ENCODE data around the gene CBLB. TPM values are rescaled to one million over a fixed set of nuclear protein-coding genes. Genes with fewer than 3 reads are reported as not detected.

Gene CBLB
- total and polyA plus RNA-seq, 2 experiments from 2014 or later = 20.5 to 47.7 TPM

DNA sequence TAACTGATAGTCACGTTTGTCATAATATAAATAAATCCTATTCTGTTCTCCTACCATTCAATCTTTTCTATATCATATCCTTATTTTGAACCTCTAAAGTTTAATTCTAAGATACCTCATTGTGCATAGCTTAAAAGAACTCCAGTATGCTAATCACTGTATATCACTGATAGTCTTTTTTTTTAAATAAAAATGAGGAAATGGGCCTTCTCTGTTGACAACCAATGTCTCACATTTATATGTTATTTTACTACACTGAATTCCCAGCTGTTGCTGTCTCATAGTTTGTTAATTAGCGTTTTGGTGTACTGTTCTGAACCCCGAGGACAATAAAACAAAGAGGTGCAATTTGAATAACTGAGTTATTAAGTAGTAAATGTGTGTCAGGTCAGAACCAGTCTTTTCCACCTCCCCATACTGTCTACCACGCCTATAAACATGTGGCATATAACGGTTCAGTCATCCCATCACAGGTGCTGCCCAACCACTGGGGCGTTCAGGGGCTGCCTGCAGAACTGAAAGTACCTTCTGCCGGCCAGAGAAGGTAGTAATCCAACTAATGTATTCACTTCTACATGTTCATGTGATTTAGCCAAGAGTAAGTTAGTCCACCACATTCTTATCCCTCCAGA lies 14.9 kb downstream of the CBLB start:
- H3K4me3 Mint-ChIP-seq = no peak overlapping the region
- no peak overlapping the region for H3K27ac Mint-ChIP-seq
- Histone ChIP-seq H3K27me3 (ENCODE audit: insufficient read depth) (no peaks in the 10 kb centered on the region), H3K4me1 (ENCODE audit: insufficient read depth) (no peaks in the 10 kb centered on the region), H4K20me1 (replicated peaks; ENCODE audit: insufficient read depth) (peaks cover 8% of the 10 kb centered on the region; the same call in 1 of the 2 replicates), H3K27ac (ENCODE audit: low read depth) (no peak overlapping the region), H2AFZ (no peak overlapping the region), H3K4me3 (no peak overlapping the region), H3F3A (replicated peaks; ENCODE audit: low read depth) (no peaks in the 10 kb centered on the region), H3K36me3 (ENCODE audit: insufficient read depth) (no peaks in the 10 kb centered on the region), H3K4me2 (no peak overlapping the region), H3K9me2 (ENCODE audit: insufficient read depth) (no peaks in the 10 kb centered on the region), H3K79me2 (replicated peaks; ENCODE audit: insufficient read depth) (peaks cover 47% of the 10 kb centered on the region)
- peaks cover 20% of the 10 kb centered on the region; the same call in 2 of the 3 replicates for H3K36me3 Mint-ChIP-seq (ENCODE audit: low read depth)
- peaks cover 3% of the 10 kb centered on the region; the same call in 2 of the 3 replicates for H3K4me1 Mint-ChIP-seq
- ATAC-seq = no peak
- TF ChIP-seq NANOG (IDR thresholded peaks at IDR 0.05; ENCODE audit: borderline replicate concordance) = no peak
- TF ChIP-seq, protein P1, sequence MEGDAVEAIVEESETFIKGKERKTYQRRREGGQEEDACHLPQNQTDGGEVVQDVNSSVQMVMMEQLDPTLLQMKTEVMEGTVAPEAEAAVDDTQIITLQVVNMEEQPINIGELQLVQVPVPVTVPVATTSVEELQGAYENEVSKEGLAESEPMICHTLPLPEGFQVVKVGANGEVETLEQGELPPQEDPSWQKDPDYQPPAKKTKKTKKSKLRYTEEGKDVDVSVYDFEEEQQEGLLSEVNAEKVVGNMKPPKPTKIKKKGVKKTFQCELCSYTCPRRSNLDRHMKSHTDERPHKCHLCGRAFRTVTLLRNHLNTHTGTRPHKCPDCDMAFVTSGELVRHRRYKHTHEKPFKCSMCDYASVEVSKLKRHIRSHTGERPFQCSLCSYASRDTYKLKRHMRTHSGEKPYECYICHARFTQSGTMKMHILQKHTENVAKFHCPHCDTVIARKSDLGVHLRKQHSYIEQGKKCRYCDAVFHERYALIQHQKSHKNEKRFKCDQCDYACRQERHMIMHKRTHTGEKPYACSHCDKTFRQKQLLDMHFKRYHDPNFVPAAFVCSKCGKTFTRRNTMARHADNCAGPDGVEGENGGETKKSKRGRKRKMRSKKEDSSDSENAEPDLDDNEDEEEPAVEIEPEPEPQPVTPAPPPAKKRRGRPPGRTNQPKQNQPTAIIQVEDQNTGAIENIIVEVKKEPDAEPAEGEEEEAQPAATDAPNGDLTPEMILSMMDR (conservative IDR thresholded peaks at IDR 0.05; ENCODE audit: low read depth in 2 of 2) = no peak
- TF ChIP-seq CREB1 (CRISPR knock-in tag; IDR thresholded peaks at IDR 0.05; ENCODE audit: low read depth) = no peak
- no peak for TF ChIP-seq ETS1 (IDR thresholded peaks at IDR 0.05)
- TF ChIP-seq ZNF331 (CRISPR knock-in tag; IDR thresholded peaks at IDR 0.05; ENCODE audit: low read depth) = no peak
- no peak for TF ChIP-seq EZH2phosphoT487 (IDR thresholded peaks at IDR 0.05; ENCODE audit: unreplicated experiment)
- no peak for TF ChIP-seq POLR2AphosphoS5 (IDR thresholded peaks at IDR 0.05; ENCODE audit: low read depth)
- TF ChIP-seq, protein P2, sequence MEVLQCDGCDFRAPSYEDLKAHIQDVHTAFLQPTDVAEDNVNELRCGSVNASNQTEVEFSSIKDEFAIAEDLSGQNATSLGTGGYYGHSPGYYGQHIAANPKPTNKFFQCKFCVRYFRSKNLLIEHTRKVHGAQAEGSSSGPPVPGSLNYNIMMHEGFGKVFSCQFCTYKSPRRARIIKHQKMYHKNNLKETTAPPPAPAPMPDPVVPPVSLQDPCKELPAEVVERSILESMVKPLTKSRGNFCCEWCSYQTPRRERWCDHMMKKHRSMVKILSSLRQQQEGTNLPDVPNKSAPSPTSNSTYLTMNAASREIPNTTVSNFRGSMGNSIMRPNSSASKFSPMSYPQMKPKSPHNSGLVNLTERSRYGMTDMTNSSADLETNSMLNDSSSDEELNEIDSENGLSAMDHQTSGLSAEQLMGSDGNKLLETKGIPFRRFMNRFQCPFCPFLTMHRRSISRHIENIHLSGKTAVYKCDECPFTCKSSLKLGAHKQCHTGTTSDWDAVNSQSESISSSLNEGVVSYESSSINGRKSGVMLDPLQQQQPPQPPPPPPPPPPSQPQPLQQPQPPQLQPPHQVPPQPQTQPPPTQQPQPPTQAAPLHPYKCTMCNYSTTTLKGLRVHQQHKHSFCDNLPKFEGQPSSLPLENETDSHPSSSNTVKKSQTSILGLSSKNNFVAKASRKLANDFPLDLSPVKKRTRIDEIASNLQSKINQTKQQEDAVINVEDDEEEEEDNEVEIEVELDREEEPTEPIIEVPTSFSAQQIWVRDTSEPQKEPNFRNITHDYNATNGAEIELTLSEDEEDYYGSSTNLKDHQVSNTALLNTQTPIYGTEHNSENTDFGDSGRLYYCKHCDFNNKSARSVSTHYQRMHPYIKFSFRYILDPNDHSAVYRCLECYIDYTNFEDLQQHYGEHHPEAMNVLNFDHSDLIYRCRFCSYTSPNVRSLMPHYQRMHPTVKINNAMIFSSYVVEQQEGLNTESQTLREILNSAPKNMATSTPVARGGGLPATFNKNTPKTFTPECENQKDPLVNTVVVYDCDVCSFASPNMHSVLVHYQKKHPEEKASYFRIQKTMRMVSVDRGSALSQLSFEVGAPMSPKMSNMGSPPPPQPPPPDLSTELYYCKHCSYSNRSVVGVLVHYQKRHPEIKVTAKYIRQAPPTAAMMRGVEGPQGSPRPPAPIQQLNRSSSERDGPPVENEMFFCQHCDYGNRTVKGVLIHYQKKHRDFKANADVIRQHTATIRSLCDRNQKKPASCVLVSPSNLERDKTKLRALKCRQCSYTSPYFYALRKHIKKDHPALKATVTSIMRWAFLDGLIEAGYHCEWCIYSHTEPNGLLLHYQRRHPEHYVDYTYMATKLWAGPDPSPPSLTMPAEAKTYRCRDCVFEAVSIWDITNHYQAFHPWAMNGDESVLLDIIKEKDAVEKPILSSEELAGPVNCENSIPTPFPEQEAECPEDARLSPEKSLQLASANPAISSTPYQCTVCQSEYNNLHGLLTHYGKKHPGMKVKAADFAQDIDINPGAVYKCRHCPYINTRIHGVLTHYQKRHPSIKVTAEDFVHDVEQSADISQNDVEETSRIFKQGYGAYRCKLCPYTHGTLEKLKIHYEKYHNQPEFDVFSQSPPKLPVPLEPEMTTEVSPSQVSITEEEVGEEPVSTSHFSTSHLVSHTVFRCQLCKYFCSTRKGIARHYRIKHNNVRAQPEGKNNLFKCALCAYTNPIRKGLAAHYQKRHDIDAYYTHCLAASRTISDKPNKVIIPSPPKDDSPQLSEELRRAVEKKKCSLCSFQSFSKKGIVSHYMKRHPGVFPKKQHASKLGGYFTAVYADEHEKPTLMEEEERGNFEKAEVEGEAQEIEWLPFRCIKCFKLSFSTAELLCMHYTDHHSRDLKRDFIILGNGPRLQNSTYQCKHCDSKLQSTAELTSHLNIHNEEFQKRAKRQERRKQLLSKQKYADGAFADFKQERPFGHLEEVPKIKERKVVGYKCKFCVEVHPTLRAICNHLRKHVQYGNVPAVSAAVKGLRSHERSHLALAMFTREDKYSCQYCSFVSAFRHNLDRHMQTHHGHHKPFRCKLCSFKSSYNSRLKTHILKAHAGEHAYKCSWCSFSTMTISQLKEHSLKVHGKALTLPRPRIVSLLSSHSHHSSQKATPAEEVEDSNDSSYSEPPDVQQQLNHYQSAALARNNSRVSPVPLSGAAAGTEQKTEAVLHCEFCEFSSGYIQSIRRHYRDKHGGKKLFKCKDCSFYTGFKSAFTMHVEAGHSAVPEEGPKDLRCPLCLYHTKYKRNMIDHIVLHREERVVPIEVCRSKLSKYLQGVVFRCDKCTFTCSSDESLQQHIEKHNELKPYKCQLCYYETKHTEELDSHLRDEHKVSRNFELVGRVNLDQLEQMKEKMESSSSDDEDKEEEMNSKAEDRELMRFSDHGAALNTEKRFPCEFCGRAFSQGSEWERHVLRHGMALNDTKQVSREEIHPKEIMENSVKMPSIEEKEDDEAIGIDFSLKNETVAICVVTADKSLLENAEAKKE (CRISPR knock-in tag; IDR thresholded peaks at IDR 0.05) = no peak
- TF ChIP-seq, protein P3, sequence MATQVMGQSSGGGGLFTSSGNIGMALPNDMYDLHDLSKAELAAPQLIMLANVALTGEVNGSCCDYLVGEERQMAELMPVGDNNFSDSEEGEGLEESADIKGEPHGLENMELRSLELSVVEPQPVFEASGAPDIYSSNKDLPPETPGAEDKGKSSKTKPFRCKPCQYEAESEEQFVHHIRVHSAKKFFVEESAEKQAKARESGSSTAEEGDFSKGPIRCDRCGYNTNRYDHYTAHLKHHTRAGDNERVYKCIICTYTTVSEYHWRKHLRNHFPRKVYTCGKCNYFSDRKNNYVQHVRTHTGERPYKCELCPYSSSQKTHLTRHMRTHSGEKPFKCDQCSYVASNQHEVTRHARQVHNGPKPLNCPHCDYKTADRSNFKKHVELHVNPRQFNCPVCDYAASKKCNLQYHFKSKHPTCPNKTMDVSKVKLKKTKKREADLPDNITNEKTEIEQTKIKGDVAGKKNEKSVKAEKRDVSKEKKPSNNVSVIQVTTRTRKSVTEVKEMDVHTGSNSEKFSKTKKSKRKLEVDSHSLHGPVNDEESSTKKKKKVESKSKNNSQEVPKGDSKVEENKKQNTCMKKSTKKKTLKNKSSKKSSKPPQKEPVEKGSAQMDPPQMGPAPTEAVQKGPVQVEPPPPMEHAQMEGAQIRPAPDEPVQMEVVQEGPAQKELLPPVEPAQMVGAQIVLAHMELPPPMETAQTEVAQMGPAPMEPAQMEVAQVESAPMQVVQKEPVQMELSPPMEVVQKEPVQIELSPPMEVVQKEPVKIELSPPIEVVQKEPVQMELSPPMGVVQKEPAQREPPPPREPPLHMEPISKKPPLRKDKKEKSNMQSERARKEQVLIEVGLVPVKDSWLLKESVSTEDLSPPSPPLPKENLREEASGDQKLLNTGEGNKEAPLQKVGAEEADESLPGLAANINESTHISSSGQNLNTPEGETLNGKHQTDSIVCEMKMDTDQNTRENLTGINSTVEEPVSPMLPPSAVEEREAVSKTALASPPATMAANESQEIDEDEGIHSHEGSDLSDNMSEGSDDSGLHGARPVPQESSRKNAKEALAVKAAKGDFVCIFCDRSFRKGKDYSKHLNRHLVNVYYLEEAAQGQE (IDR thresholded peaks at IDR 0.05; ENCODE audit: unreplicated experiment) = no peak
- TF ChIP-seq STAT1 (IDR thresholded peaks at IDR 0.05; ENCODE audit: unreplicated experiment) = no peak
- TF ChIP-seq EZH2 (IDR thresholded peaks at IDR 0.05; ENCODE audit: low read depth, unreplicated experiment) = no peak
- no peak for TF ChIP-seq JUNB (IDR thresholded peaks at IDR 0.05; ENCODE audit: unreplicated experiment)
- no peak for TF ChIP-seq ZNF114 (CRISPR knock-in tag; IDR thresholded peaks at IDR 0.05)
- no peak for DNase-seq (ENCODE audit: low spot score)
- H3K27me3 Mint-ChIP-seq (ENCODE audit: insufficient read depth, low read depth, poor library complexity) = no peaks in the 10 kb centered on the region
- no peaks in the 10 kb centered on the region for H3K9me3 Mint-ChIP-seq

All from GM23338 (cell line).